KMS-11 (cell line): ENCODE data around the gene MPZL1.

ENCODE experiments used
- H2AFZ ChIP-seq: fragments of 200-600 bp; sonication (generic); 2 replicates; pipeline ENCODE4 v1.6.1; 2016; ENCODE audit warnings: antibody characterized with exemption, mixed run types, low read depth
- H3K27ac ChIP-seq: fragments of 200-600 bp; sonication (generic); 2 replicates; pipeline ENCODE4 v1.6.1; 2016; ENCODE audit warnings: mild to moderate bottlenecking, mixed run types
- H3K27me3 ChIP-seq: fragments of 200-600 bp; sonication (generic); 2 replicates; pipeline ENCODE4 v1.6.1; 2017; ENCODE audit warnings: mild to moderate bottlenecking, low read depth, mixed run types, moderate library complexity; ENCODE audit not compliant: insufficient read depth
- H3K36me3 ChIP-seq: fragments of 200-600 bp; sonication (generic); 2 replicates; pipeline ENCODE4 v1.6.1; 2017; ENCODE audit warnings: mild to moderate bottlenecking, mixed run types; ENCODE audit not compliant: insufficient read depth
- H3K4me1 ChIP-seq: fragments of 200-600 bp; sonication (generic); 2 replicates; pipeline ENCODE4 v1.6.1; 2016; ENCODE audit warnings: mild to moderate bottlenecking, low read depth, mixed run types; ENCODE audit not compliant: poor library complexity, severe bottlenecking
- H3K4me2 ChIP-seq: fragments of 200-600 bp; sonication (generic); 2 replicates; pipeline ENCODE4 v1.7.0; 2016; ENCODE audit warnings: mild to moderate bottlenecking, mixed run types
- H3K4me3 ChIP-seq: fragments of 200-600 bp; sonication (generic); IDR thresholded peaks from 2 replicates; pipeline ENCODE4 v1.6.1; 2017; ENCODE audit warnings: low read depth, low read length, mixed read lengths; ENCODE audit not compliant: insufficient read depth
- H3K79me2 ChIP-seq: fragments of 200-600 bp; sonication (generic); 2 replicates; pipeline ENCODE4 v1.6.1; 2016; ENCODE audit warnings: low read depth, mixed run types; ENCODE audit not compliant: insufficient read depth
- H3K9ac ChIP-seq: fragments of 200-600 bp; sonication (generic); 2 replicates; pipeline ENCODE4 v1.6.1; 2016; ENCODE audit warnings: mild to moderate bottlenecking, mixed run types
- H4K20me1 ChIP-seq: fragments of 200-600 bp; sonication (generic); 2 replicates; pipeline ENCODE4 v1.6.1; 2016; ENCODE audit warnings: mild to moderate bottlenecking, mixed run types; ENCODE audit not compliant: insufficient read depth
- CTCF ChIP-seq: fragments of 200-600 bp; sonication (generic); conservative IDR thresholded peaks from 2 replicates; pipeline ENCODE4 v1.6.1; 2017; ENCODE audit warnings: low read depth, mild to moderate bottlenecking, antibody characterized with exemption, low read length, moderate library complexity, mixed read lengths

MPZL1 gene

DNA sequence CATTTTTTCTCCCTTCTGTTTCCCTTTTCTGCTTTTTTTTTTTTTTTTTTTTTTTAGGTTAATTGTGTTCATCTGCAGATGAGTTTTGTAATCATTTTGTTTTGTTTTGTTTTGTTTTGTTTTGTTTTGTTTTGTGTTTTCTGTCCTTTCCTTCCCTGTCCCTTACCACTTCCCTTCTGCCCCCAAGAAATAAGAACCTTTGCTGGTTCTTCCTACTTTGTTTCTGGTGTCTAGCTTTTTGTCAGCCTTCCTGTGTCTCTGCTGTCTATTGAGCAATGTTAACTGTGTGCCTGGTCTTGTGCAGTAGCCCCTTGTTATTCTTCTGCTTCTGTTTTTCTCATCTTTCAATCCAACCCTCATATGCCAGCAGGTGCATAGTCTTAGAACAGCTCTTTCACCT lies 46.0 kb downstream of the MPZL1 start:
- no peaks in the 10 kb centered on the region; the same call in 1 of the 2 replicates for H3K36me3 ChIP-seq
- no peak overlapping the region for H3K4me3 ChIP-seq
- H4K20me1 ChIP-seq: no peaks in the 10 kb centered on the region
- H3K4me1 ChIP-seq: no peaks in the 10 kb centered on the region
- no peaks in the 10 kb centered on the region for H3K79me2 ChIP-seq
- no peak overlapping the region for H3K9ac ChIP-seq
- no peak for TF ChIP-seq CTCF
- no peaks in the 10 kb centered on the region for H3K27me3 ChIP-seq
- H3K27ac ChIP-seq: no peak overlapping the region
- no peak overlapping the region for H2AFZ ChIP-seq
- H3K4me2 ChIP-seq: no peak overlapping the region

DNA sequence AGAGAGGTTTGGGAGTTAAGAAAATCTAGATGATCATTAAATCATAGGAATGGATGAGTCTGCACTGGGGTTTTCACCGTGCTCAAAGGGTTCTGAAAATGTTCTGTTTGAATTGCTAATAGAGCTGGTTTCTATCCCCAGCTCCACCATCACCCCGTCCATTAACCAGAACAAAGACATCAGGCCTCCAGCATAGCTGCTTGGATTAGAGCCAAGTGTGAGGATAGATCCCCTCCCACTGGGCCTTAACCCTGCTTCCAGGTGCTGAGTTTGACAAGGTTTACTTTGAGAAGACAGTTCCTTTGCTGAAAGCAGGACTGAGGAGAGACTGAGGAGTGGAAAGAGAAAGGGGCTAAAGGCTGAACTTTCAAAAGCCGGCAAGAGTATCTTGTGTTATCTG lies 48.3 kb downstream of the MPZL1 start:
- Histone ChIP-seq H4K20me1 (no peaks in the 10 kb centered on the region), H3K27ac (no peak overlapping the region), H2AFZ (no peak overlapping the region), H3K4me2 (no peak overlapping the region), H3K36me3 (no peaks in the 10 kb centered on the region; the same call in 1 of the 2 replicates), H3K27me3 (no peaks in the 10 kb centered on the region), H3K9ac (no peak overlapping the region), H3K4me1 (no peaks in the 10 kb centered on the region), H3K4me3 (no peak overlapping the region), H3K79me2 (no peaks in the 10 kb centered on the region)
- no peak for TF ChIP-seq CTCF

- Histone ChIP-seq H3K4me1 (no peaks in the 10 kb centered on the region), H2AFZ (no peak overlapping the region), H3K9ac (no peak overlapping the region), H4K20me1 (no peaks in the 10 kb centered on the region), H3K27me3 (no peaks in the 10 kb centered on the region), H3K79me2 (no peaks in the 10 kb centered on the region), H3K4me3 (no peak overlapping the region), H3K27ac (no peak overlapping the region), H3K36me3 (no peaks in the 10 kb centered on the region), H3K4me2 (no peak overlapping the region)
- TF ChIP-seq CTCF: no peak
Measured at GRCh38 chr1:167772436-167772835, 50.7 kb downstream of the MPZL1 start.

DNA sequence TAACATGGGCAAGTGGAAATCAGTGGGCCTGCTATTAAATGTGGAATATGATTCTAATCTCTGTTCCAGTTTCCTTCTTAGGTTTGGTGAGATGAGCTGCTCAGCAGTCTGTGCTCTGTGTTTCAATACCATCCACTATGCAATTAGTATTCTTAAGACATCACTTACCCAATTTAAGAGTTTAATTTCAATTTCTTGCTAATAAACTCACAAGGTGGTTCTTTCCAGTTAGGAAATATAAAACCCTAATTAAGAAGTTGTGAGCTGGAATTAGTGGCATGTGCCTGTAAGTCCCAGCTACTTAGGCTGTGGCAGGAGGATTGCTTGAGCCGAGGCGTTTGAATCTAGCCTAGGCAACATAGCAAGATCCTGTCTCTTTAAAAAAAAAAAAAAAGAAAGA lies 51.7 kb downstream of the MPZL1 start:
- no peaks in the 10 kb centered on the region for H3K79me2 ChIP-seq
- H3K36me3 ChIP-seq: no peaks in the 10 kb centered on the region
- H3K4me1 ChIP-seq: no peaks in the 10 kb centered on the region
- no peaks in the 10 kb centered on the region for H4K20me1 ChIP-seq
- H3K9ac ChIP-seq: no peak overlapping the region
- no peak for TF ChIP-seq CTCF
- no peak overlapping the region for H3K4me2 ChIP-seq
- no peak overlapping the region for H3K4me3 ChIP-seq
- H2AFZ ChIP-seq: no peak overlapping the region
- H3K27me3 ChIP-seq: no peaks in the 10 kb centered on the region
- no peak overlapping the region for H3K27ac ChIP-seq
